Brain microvascular endothelial cell (primary cell): ENCODE data around the gene CNKSR3.

ENCODE experiments used
- DNase-seq: peaks from one replicate; pipeline ENCODE4 v3.0.0-alpha.2; 2020
- H3K27ac ChIP-seq: fragments of 250-450 bp; sonication (Bioruptor Pico); 2 replicates; pipeline ENCODE4 v1.5.1; 2020; ENCODE audit warnings: mild to moderate bottlenecking, moderate library complexity
- H3K27me3 ChIP-seq: fragments of 250-450 bp; sonication (Bioruptor Pico); replicated peaks from 2 replicates; pipeline ENCODE4 v1.5.1; 2020; ENCODE audit warnings: mild to moderate bottlenecking
- H3K36me3 ChIP-seq: fragments of 250-450 bp; sonication (Bioruptor Pico); replicated peaks from 2 replicates; pipeline ENCODE4 v1.5.1; 2020; ENCODE audit warnings: mild to moderate bottlenecking
- H3K4me3 ChIP-seq: 2 replicates; pipeline ENCODE4 v1.5.1; 2011; ENCODE audit warnings: low read depth, mild to moderate bottlenecking, control low read depth, low read length, moderate library complexity
- CTCF ChIP-seq: IDR thresholded peaks from 2 replicates; pipeline ENCODE4 v1.5.1; 2011; ENCODE audit warnings: low read depth, mild to moderate bottlenecking, moderate library complexity, low read length, control low read depth, inconsistent platforms; ENCODE audit errors: missing control alignments
- in situ Hi-C: cut with HindIII; loops from 2 replicates; pipeline ENCODE4 v1.10.0; 2017; ENCODE audit warnings: low sequenced_read_pairs, low pct_ligation_motif_present

The CNKSR3 gene

GRCh38 chr6:154411076-154411475, 99.4 kb downstream of the CNKSR3 start:
- no peaks in the 10 kb centered on the region for H3K27me3 ChIP-seq
- in situ Hi-C loops, result no loop called here
- H3K4me3 ChIP-seq, result peak overlapping the region; percentile 12
- no peak for DNase-seq
- H3K27ac ChIP-seq, result peak overlapping the region; percentile 86
- H3K36me3 ChIP-seq, result peaks cover 2% of the 10 kb centered on the region
- TF ChIP-seq CTCF, result no peak

- peak; percentile 94 for DNase-seq
- in situ Hi-C loops, result no loop called here
- Histone ChIP-seq H3K36me3 (peaks cover 2% of the 10 kb centered on the region), H3K27ac (peak overlapping the region; percentile 86), H3K27me3 (no peaks in the 10 kb centered on the region), H3K4me3 (peak overlapping the region; percentile 12)
- TF ChIP-seq CTCF, result no peak
Observed at GRCh38 chr6:154410619-154411072, 99.8 kb downstream of the CNKSR3 start.

GRCh38 chr6:154408891-154409500, 101.5 kb downstream of the CNKSR3 start:
- in situ Hi-C loops, result no loop called here
- TF ChIP-seq CTCF, result peak; percentile 68
- Histone ChIP-seq H3K4me3 (no peak overlapping the region), H3K27ac (no peak overlapping the region), H3K27me3 (no peaks in the 10 kb centered on the region), H3K36me3 (no peaks in the 10 kb centered on the region)
- DNase-seq, result peak; percentile 62

- in situ Hi-C loops, result no loop called here
- DNase-seq, result no peak
- TF ChIP-seq CTCF, result no peak
- H3K36me3 ChIP-seq, result no peaks in the 10 kb centered on the region
- no peak overlapping the region for H3K4me3 ChIP-seq
- no peaks in the 10 kb centered on the region for H3K27me3 ChIP-seq
- no peak overlapping the region for H3K27ac ChIP-seq
Observed at GRCh38 chr6:154407440-154407839, 103.0 kb downstream of the CNKSR3 start.

GRCh38 chr6:154406869-154407268, 103.6 kb downstream of the CNKSR3 start:
- Histone ChIP-seq H3K27ac (no peak overlapping the region), H3K36me3 (no peaks in the 10 kb centered on the region), H3K4me3 (no peak overlapping the region), H3K27me3 (no peaks in the 10 kb centered on the region)
- in situ Hi-C loops, result no loop called here
- TF ChIP-seq CTCF, result no peak
- DNase-seq, result no peak

GRCh38 chr6:154406301-154406700, 104.2 kb downstream of the CNKSR3 start:
- Histone ChIP-seq H3K27ac (no peak overlapping the region), H3K36me3 (no peaks in the 10 kb centered on the region), H3K27me3 (no peaks in the 10 kb centered on the region), H3K4me3 (no peak overlapping the region)
- TF ChIP-seq CTCF, result no peak
- in situ Hi-C loops, result no loop called here
- DNase-seq, result no peak
